Activated naive CD8-positive, alpha-beta T cell treated with anti-CD3 and anti-CD28 coated beads for 36 hours (primary cell): ENCODE measurements around the gene GID8. TPM values are rescaled to one million over a fixed set of nuclear protein-coding genes. Genes with fewer than 3 reads are reported as not detected.

Experiments used
- DNase-seq: peaks from one replicate; pipeline ENCODE4 v3.0.0; 2021
- H3K27ac Mint-ChIP-seq: one replicate; pipeline ENCODE4 v1.8.0; 2022; ENCODE audit warnings: mild to moderate bottlenecking, moderate library complexity, mixed read lengths
- H3K27me3 Mint-ChIP-seq: one replicate; pipeline ENCODE4 v1.8.0; 2022; ENCODE audit warnings: mild to moderate bottlenecking, mixed read lengths
- H3K36me3 Mint-ChIP-seq: one replicate; pipeline ENCODE4 v1.8.0; 2021; ENCODE audit warnings: mild to moderate bottlenecking, mixed read lengths
- H3K4me1 Mint-ChIP-seq: one replicate; pipeline ENCODE4 v1.8.0; 2021; ENCODE audit warnings: mixed read lengths
- H3K4me3 Mint-ChIP-seq: one replicate; pipeline ENCODE4 v1.8.0; 2022; ENCODE audit warnings: mild to moderate bottlenecking, moderate library complexity, mixed read lengths
- H3K9me3 Mint-ChIP-seq: one replicate; pipeline ENCODE4 v1.8.0; 2022; ENCODE audit warnings: mixed read lengths
- total RNA-seq, 2 experiments: library from RNA; stranded (reverse); gene quantifications; one replicate each; pipeline ENCODE4 v1.2.3, GENCODE V29; 2021

GID8 gene
- total RNA-seq, 2 experiments from 2014 or later, result 47.6 to 48.5 TPM

GRCh38 chr20:62898970-62899632 lies 38.8 kb upstream of the GID8 start:
- H3K4me1 Mint-ChIP-seq, result peaks cover 42% of the 10 kb centered on the region
- H3K9me3 Mint-ChIP-seq, result no peaks in the 10 kb centered on the region
- peak overlapping the region; percentile 72 for H3K27ac Mint-ChIP-seq
- peak; percentile 52 for DNase-seq
- H3K27me3 Mint-ChIP-seq, result no peaks in the 10 kb centered on the region
- peak overlapping the region; percentile 41 for H3K4me3 Mint-ChIP-seq
- peaks cover 24% of the 10 kb centered on the region for H3K36me3 Mint-ChIP-seq

- Mint-ChIP-seq H3K9me3 (no peaks in the 10 kb centered on the region), H3K4me1 (peaks cover 45% of the 10 kb centered on the region), H3K36me3 (peaks cover 24% of the 10 kb centered on the region), H3K4me3 (no peak overlapping the region), H3K27ac (no peak overlapping the region), H3K27me3 (no peaks in the 10 kb centered on the region)
- no peak for DNase-seq
Observed at GRCh38 chr20:62899633-62900051, 38.3 kb upstream of the GID8 start.

GRCh38 chr20:62900052-62900691 lies 37.8 kb upstream of the GID8 start:
- H3K4me3 Mint-ChIP-seq, result peak overlapping the region; percentile 59
- H3K4me1 Mint-ChIP-seq, result peaks cover 45% of the 10 kb centered on the region

GRCh38 chr20:62900692-62901584 lies 37.0 kb upstream of the GID8 start:
- H3K4me3 Mint-ChIP-seq, result no peak overlapping the region

More at GRCh38 chr20:62900052-62900691, 37.8 kb upstream of the GID8 start:
- Mint-ChIP-seq H3K9me3 (no peaks in the 10 kb centered on the region), H3K27ac (peak overlapping the region; percentile 68), H3K27me3 (no peaks in the 10 kb centered on the region), H3K36me3 (peaks cover 27% of the 10 kb centered on the region)
- DNase-seq, result peak; percentile 78

GRCh38 chr20:62901891-62902290 lies 36.1 kb upstream of the GID8 start:
- no peaks in the 10 kb centered on the region for H3K27me3 Mint-ChIP-seq
- no peak overlapping the region for H3K4me3 Mint-ChIP-seq
- no peak for DNase-seq
- H3K4me1 Mint-ChIP-seq, result peaks cover 45% of the 10 kb centered on the region
- no peaks in the 10 kb centered on the region for H3K9me3 Mint-ChIP-seq
- peak overlapping the region; percentile 31 for H3K27ac Mint-ChIP-seq
- peaks cover 30% of the 10 kb centered on the region for H3K36me3 Mint-ChIP-seq

More at GRCh38 chr20:62900692-62901584, 37.0 kb upstream of the GID8 start:
- Mint-ChIP-seq H3K27ac (peak overlapping the region; percentile 31), H3K27me3 (no peaks in the 10 kb centered on the region), H3K9me3 (no peaks in the 10 kb centered on the region), H3K36me3 (peaks cover 28% of the 10 kb centered on the region), H3K4me1 (peaks cover 45% of the 10 kb centered on the region)
- no peak for DNase-seq

DNA sequence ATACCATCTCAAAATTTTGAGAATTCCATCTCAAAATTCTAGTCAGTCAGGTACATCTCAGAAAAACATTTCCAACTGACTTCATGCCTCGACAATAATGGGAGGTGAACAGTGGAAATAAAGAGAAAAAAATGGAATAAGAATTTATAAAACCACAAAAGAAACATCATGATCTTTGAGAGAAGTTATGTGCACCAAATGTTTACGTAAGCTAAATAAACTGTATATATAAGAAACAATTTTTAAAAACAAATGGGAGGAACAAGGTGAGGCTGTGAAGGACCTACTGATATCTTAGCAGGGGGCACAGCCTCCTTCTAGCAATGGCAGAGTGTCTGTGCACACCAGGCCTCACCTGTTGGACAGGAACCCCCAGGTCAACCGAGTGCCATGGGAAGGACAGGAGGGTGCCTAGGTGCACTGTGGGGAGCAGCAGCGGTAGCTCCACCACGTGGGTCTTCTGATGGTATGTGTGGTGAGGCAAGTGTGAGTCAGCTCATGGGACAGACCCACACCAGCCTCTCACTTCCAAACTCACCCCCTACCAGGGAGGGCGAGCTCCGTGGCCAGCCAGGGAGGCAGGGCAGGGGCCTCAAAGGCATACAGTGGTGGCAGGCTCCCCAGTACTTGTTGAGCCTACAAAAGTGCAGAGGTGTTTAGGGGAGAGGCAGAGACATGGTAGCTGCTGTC lies 34.9 kb upstream of the GID8 start:
- Mint-ChIP-seq H3K9me3 (no peaks in the 10 kb centered on the region), H3K4me3 (no peak overlapping the region), H3K27me3 (no peaks in the 10 kb centered on the region), H3K36me3 (peaks cover 35% of the 10 kb centered on the region), H3K4me1 (peaks cover 48% of the 10 kb centered on the region), H3K27ac (no peak overlapping the region)
- DNase-seq, result no peak

GRCh38 chr20:62905536-62906117 lies 32.3 kb upstream of the GID8 start:
- no peak overlapping the region for H3K4me3 Mint-ChIP-seq
- no peak overlapping the region for H3K27ac Mint-ChIP-seq
- no peaks in the 10 kb centered on the region for H3K9me3 Mint-ChIP-seq
- peaks cover 33% of the 10 kb centered on the region for H3K4me1 Mint-ChIP-seq
- peaks cover 46% of the 10 kb centered on the region for H3K36me3 Mint-ChIP-seq
- no peaks in the 10 kb centered on the region for H3K27me3 Mint-ChIP-seq
- DNase-seq, result no peak

GRCh38 chr20:62906209-62906608 lies 31.7 kb upstream of the GID8 start:
- no peak for DNase-seq
- no peak overlapping the region for H3K27ac Mint-ChIP-seq
- peaks cover 50% of the 10 kb centered on the region for H3K36me3 Mint-ChIP-seq
- peaks cover 28% of the 10 kb centered on the region for H3K4me1 Mint-ChIP-seq
- no peaks in the 10 kb centered on the region for H3K9me3 Mint-ChIP-seq
- no peak overlapping the region for H3K4me3 Mint-ChIP-seq
- no peaks in the 10 kb centered on the region for H3K27me3 Mint-ChIP-seq

DNA sequence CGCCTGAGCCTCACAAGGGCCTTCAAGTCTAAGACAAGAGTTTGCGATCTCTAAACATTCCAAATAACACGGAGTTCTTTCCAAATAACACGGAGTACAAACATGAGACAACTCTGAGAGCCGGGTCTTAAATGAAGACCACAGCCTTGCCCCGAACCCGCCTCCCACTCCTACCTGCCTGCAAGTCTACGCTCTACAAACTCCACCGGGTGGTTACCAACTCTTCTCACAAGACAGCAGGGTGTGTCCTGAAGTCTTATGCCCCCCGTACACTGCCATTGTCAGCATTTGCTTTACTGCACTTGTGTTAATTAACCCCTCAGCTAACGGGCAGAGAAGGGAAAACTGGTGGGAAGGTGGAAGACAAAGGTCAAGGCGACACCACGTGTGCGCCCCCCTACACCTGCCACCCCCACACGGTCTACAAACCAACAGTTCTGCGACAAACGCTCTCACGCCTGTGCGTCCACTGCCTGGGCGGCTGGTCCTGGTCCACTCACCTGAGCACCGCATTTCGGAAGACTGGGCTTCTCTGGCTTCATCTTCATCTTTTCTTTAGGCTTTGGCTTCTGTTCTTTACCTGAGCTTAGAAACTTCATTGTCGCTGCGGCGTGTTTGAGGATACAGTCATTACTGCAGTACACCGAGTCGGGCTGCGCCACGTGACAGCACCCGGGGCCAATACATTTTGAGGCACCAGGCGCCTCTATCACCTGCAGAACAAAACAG lies 31.1 kb upstream of the GID8 start:
- no peak for DNase-seq
- H3K27ac Mint-ChIP-seq, result no peak overlapping the region
- peaks cover 25% of the 10 kb centered on the region for H3K4me1 Mint-ChIP-seq
- no peaks in the 10 kb centered on the region for H3K9me3 Mint-ChIP-seq
- no peaks in the 10 kb centered on the region for H3K27me3 Mint-ChIP-seq
- H3K36me3 Mint-ChIP-seq, result peaks cover 50% of the 10 kb centered on the region
- no peak overlapping the region for H3K4me3 Mint-ChIP-seq

DNA sequence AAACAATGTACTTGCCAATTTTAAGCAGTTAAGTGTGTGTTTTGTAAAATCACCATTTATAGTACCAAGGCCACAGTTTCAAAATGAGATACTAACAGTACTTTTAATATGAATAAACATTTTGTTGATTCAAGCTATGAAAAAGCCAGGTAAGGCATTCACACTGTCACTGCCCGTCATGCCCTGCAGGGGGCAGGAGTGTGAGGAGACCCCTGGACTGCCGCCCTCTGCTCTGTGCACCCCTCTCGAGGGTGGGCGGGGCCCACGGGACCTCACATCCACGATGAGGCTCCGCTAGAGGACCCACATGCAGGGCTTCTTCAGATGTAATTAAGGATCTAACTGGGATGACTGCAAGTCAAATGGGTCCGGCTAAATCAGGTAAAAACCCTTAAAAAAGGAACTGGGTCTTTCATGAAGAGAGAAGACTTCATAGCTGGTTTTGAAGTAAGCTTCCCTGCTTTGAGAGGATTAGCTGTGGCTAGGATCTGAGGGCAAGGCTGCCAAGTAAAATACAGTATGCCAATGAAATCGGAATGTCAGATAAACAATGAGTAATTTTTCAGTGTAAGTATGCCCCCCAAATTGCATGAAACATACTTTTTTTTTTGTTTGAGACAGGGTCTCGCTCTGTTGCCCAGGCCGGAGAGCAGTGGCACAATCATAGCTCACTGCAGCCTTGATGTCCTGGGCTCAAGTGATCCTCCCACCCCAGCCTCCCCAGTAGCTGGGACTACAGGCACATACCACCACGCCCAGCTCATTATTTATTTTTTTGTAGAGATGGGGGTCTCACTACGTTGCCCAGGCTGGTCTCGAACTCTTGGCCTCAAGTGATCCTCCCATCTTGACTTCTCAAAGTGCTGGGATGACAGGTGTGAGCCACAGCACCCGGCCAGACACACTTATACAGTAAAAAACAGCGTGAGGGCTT lies 30.3 kb upstream of the GID8 start:
- Mint-ChIP-seq H3K36me3 (peaks cover 47% of the 10 kb centered on the region), H3K4me3 (no peak overlapping the region), H3K4me1 (peaks cover 25% of the 10 kb centered on the region), H3K9me3 (no peaks in the 10 kb centered on the region), H3K27me3 (no peaks in the 10 kb centered on the region), H3K27ac (peak overlapping the region; percentile 48)
- peak; percentile 57 for DNase-seq

GRCh38 chr20:62908971-62909791 lies 28.8 kb upstream of the GID8 start:
- Mint-ChIP-seq H3K36me3 (peaks cover 47% of the 10 kb centered on the region), H3K27me3 (no peaks in the 10 kb centered on the region), H3K27ac (peak overlapping the region; percentile 69), H3K4me1 (peaks cover 24% of the 10 kb centered on the region), H3K9me3 (no peaks in the 10 kb centered on the region), H3K4me3 (no peak overlapping the region)
- no peak for DNase-seq

GRCh38 chr20:62910217-62910766 lies 27.7 kb upstream of the GID8 start:
- peak overlapping the region; percentile 20 for H3K27ac Mint-ChIP-seq
- H3K4me1 Mint-ChIP-seq, result peaks cover 28% of the 10 kb centered on the region
- H3K27me3 Mint-ChIP-seq, result no peaks in the 10 kb centered on the region
- H3K36me3 Mint-ChIP-seq, result peaks cover 42% of the 10 kb centered on the region
- no peaks in the 10 kb centered on the region for H3K9me3 Mint-ChIP-seq
- DNase-seq, result no peak
- H3K4me3 Mint-ChIP-seq, result no peak overlapping the region
